ENCODE measurements around the gene WWP2.

WWP2 gene

GRCh38 chr16:69928856-69929400 is 166.8 kb downstream of the WWP2 start:
- no peaks in the 10 kb centered on the region for H3K9me3 ChIP-seq (replicated peaks; ENCODE audit: low read length)
- H3K4me3 ChIP-seq (ENCODE audit: low read length) = no peak overlapping the region
- H3K27me3 ChIP-seq (ENCODE audit: control insufficient read depth, insufficient read depth, low read length) = no peaks in the 10 kb centered on the region
- H3K4me1 ChIP-seq (ENCODE audit: control insufficient read depth, insufficient read depth, low read length) = peaks cover 6% of the 10 kb centered on the region
- H3K9ac ChIP-seq (ENCODE audit: low read depth, low read length) = no peak overlapping the region
- H3K36me3 ChIP-seq (ENCODE audit: insufficient read depth, low read length) = peaks cover 22% of the 10 kb centered on the region
- no peak overlapping the region for H3K4me2 ChIP-seq (ENCODE audit: low read length)

GRCh38 chr16:69929480-69929879 is 167.3 kb downstream of the WWP2 start:
- H3K36me3 ChIP-seq (ENCODE audit: insufficient read depth, low read length) = peaks cover 23% of the 10 kb centered on the region

GRCh38 chr16:69930117-69930776 is 168.1 kb downstream of the WWP2 start:
- Histone ChIP-seq H3K4me3 (ENCODE audit: low read length) (no peak overlapping the region), H3K4me1 (ENCODE audit: control insufficient read depth, insufficient read depth, low read length) (peaks cover 6% of the 10 kb centered on the region), H3K9ac (ENCODE audit: low read depth, low read length) (no peak overlapping the region), H3K9me3 (replicated peaks; ENCODE audit: low read length) (no peaks in the 10 kb centered on the region), H3K36me3 (ENCODE audit: insufficient read depth, low read length) (peaks cover 24% of the 10 kb centered on the region), H3K27me3 (ENCODE audit: control insufficient read depth, insufficient read depth, low read length) (no peaks in the 10 kb centered on the region), H3K4me2 (ENCODE audit: low read length) (no peak overlapping the region)

More at GRCh38 chr16:69929480-69929879, 167.3 kb downstream of the WWP2 start:
- no peak overlapping the region for H3K9ac ChIP-seq (ENCODE audit: low read depth, low read length)
- no peaks in the 10 kb centered on the region for H3K9me3 ChIP-seq (replicated peaks; ENCODE audit: low read length)
- peaks cover 6% of the 10 kb centered on the region for H3K4me1 ChIP-seq (ENCODE audit: control insufficient read depth, insufficient read depth, low read length)
- no peak overlapping the region for H3K4me3 ChIP-seq (ENCODE audit: low read length)
- H3K27me3 ChIP-seq (ENCODE audit: control insufficient read depth, insufficient read depth, low read length) = no peaks in the 10 kb centered on the region
- no peak overlapping the region for H3K4me2 ChIP-seq (ENCODE audit: low read length)

DNA sequence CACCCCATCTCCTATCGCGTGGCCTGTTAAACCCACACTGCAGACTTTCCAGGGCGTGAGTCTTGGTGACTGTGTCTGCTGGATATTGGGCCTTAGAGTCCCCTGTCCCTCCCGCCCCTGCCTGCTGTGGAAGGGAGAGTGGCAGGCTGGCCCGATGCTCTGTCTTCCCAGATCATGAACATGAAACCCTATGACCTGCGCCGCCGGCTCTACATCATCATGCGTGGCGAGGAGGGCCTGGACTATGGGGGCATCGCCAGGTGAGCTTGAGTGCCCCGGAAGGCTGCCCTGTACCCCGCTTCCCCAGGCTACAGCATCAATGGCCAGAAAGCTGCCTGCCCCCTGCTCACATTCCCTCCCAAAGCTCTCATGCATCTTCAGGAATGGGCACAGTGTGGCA is 169.5 kb downstream of the WWP2 start:
- peaks cover 28% of the 10 kb centered on the region for H3K36me3 ChIP-seq (ENCODE audit: insufficient read depth, low read length)
- no peak overlapping the region for H3K4me3 ChIP-seq (ENCODE audit: low read length)
- H3K4me2 ChIP-seq (ENCODE audit: low read length) = no peak overlapping the region
- peaks cover 6% of the 10 kb centered on the region for H3K4me1 ChIP-seq (ENCODE audit: control insufficient read depth, insufficient read depth, low read length)
- H3K9ac ChIP-seq (ENCODE audit: low read depth, low read length) = no peak overlapping the region
- no peaks in the 10 kb centered on the region for H3K9me3 ChIP-seq (replicated peaks; ENCODE audit: low read length)
- H3K27me3 ChIP-seq (ENCODE audit: control insufficient read depth, insufficient read depth, low read length) = no peaks in the 10 kb centered on the region

- Histone ChIP-seq H3K9me3 (replicated peaks; ENCODE audit: low read length) (no peaks in the 10 kb centered on the region), H3K36me3 (ENCODE audit: insufficient read depth, low read length) (peaks cover 31% of the 10 kb centered on the region), H3K4me1 (ENCODE audit: control insufficient read depth, insufficient read depth, low read length) (peaks cover 4% of the 10 kb centered on the region), H3K27me3 (ENCODE audit: control insufficient read depth, insufficient read depth, low read length) (no peaks in the 10 kb centered on the region), H3K4me2 (ENCODE audit: low read length) (no peak overlapping the region), H3K4me3 (ENCODE audit: low read length) (no peak overlapping the region), H3K9ac (ENCODE audit: low read depth, low read length) (no peak overlapping the region)
Observed at GRCh38 chr16:69932228-69932627, 170.1 kb downstream of the WWP2 start.

GRCh38 chr16:69932691-69933392 is 170.7 kb downstream of the WWP2 start:
- Histone ChIP-seq H3K9ac (ENCODE audit: low read depth, low read length) (no peak overlapping the region), H3K36me3 (ENCODE audit: insufficient read depth, low read length) (peaks cover 33% of the 10 kb centered on the region), H3K4me2 (ENCODE audit: low read length) (no peak overlapping the region), H3K27me3 (ENCODE audit: control insufficient read depth, insufficient read depth, low read length) (no peaks in the 10 kb centered on the region), H3K4me1 (ENCODE audit: control insufficient read depth, insufficient read depth, low read length) (no peaks in the 10 kb centered on the region), H3K9me3 (replicated peaks; ENCODE audit: low read length) (no peaks in the 10 kb centered on the region), H3K4me3 (ENCODE audit: low read length) (no peak overlapping the region)

- no peaks in the 10 kb centered on the region for H3K9me3 ChIP-seq (replicated peaks; ENCODE audit: low read length)
- peaks cover 39% of the 10 kb centered on the region for H3K36me3 ChIP-seq (ENCODE audit: insufficient read depth, low read length)
- H3K4me1 ChIP-seq (ENCODE audit: control insufficient read depth, insufficient read depth, low read length) = no peaks in the 10 kb centered on the region
- H3K9ac ChIP-seq (ENCODE audit: low read depth, low read length) = no peak overlapping the region
- no peaks in the 10 kb centered on the region for H3K27me3 ChIP-seq (ENCODE audit: control insufficient read depth, insufficient read depth, low read length)
- H3K4me2 ChIP-seq (ENCODE audit: low read length) = no peak overlapping the region
- no peak overlapping the region for H3K4me3 ChIP-seq (ENCODE audit: low read length)
Observed at GRCh38 chr16:69934044-69934443, 171.9 kb downstream of the WWP2 start.

GRCh38 chr16:69934751-69935150 is 172.6 kb downstream of the WWP2 start:
- H3K9me3 ChIP-seq (replicated peaks; ENCODE audit: low read length) = no peaks in the 10 kb centered on the region
- H3K4me3 ChIP-seq (ENCODE audit: low read length) = no peak overlapping the region

GRCh38 chr16:69935278-69935711 is 173.2 kb downstream of the WWP2 start:
- H3K9me3 ChIP-seq (replicated peaks; ENCODE audit: low read length) = no peaks in the 10 kb centered on the region
- no peak overlapping the region for H3K4me3 ChIP-seq (ENCODE audit: low read length)
- H3K27me3 ChIP-seq (ENCODE audit: control insufficient read depth, insufficient read depth, low read length) = no peaks in the 10 kb centered on the region
- no peaks in the 10 kb centered on the region for H3K4me1 ChIP-seq (ENCODE audit: control insufficient read depth, insufficient read depth, low read length)
- no peak overlapping the region for H3K9ac ChIP-seq (ENCODE audit: low read depth, low read length)
- no peak overlapping the region for H3K4me2 ChIP-seq (ENCODE audit: low read length)
- H3K36me3 ChIP-seq (ENCODE audit: insufficient read depth, low read length) = peaks cover 47% of the 10 kb centered on the region

More at GRCh38 chr16:69934751-69935150, 172.6 kb downstream of the WWP2 start:
- Histone ChIP-seq H3K4me2 (ENCODE audit: low read length) (no peak overlapping the region), H3K36me3 (ENCODE audit: insufficient read depth, low read length) (peaks cover 42% of the 10 kb centered on the region), H3K27me3 (ENCODE audit: control insufficient read depth, insufficient read depth, low read length) (no peaks in the 10 kb centered on the region), H3K9ac (ENCODE audit: low read depth, low read length) (no peak overlapping the region), H3K4me1 (ENCODE audit: control insufficient read depth, insufficient read depth, low read length) (no peaks in the 10 kb centered on the region)

- Histone ChIP-seq H3K27me3 (ENCODE audit: control insufficient read depth, insufficient read depth, low read length) (no peaks in the 10 kb centered on the region), H3K9me3 (replicated peaks; ENCODE audit: low read length) (no peaks in the 10 kb centered on the region), H3K4me1 (ENCODE audit: control insufficient read depth, insufficient read depth, low read length) (no peaks in the 10 kb centered on the region), H3K36me3 (ENCODE audit: insufficient read depth, low read length) (peaks cover 50% of the 10 kb centered on the region), H3K4me3 (ENCODE audit: low read length) (no peak overlapping the region), H3K9ac (ENCODE audit: low read depth, low read length) (no peak overlapping the region), H3K4me2 (ENCODE audit: low read length) (no peak overlapping the region)
Observed at GRCh38 chr16:69935740-69936139, 173.6 kb downstream of the WWP2 start.

GRCh38 chr16:69936252-69936651 is 174.1 kb downstream of the WWP2 start:
- H3K27me3 ChIP-seq (ENCODE audit: control insufficient read depth, insufficient read depth, low read length) = no peaks in the 10 kb centered on the region
- no peak overlapping the region for H3K9ac ChIP-seq (ENCODE audit: low read depth, low read length)
- no peak overlapping the region for H3K4me2 ChIP-seq (ENCODE audit: low read length)
- H3K9me3 ChIP-seq (replicated peaks; ENCODE audit: low read length) = no peaks in the 10 kb centered on the region
- H3K4me3 ChIP-seq (ENCODE audit: low read length) = no peak overlapping the region
- H3K4me1 ChIP-seq (ENCODE audit: control insufficient read depth, insufficient read depth, low read length) = no peaks in the 10 kb centered on the region
- peaks cover 50% of the 10 kb centered on the region for H3K36me3 ChIP-seq (ENCODE audit: insufficient read depth, low read length)

Measured in skeletal muscle satellite cell (primary cell).